ENCODE results near the gene LIAS. TPM values are rescaled to one million over a fixed set of nuclear protein-coding genes. Genes with fewer than 3 reads are reported as not detected.

Gene LIAS
- total RNA-seq, 2 experiments from 2014 or later: 9.5 to 11.0 TPM

Small RNAs within 50 kb of the gene (microRNA-seq; reads per million reads assigned to microRNA genes)
- gene MIR5591 (ENCODE audit: borderline microRNAs expressed): not detected

Other genes with a start within 250 kb of the LIAS start
- gene RFC1, start 92.7 kb upstream of the LIAS start, total RNA-seq: 10 to 100 TPM; 82.2 to 89.8 TPM
- under 1 TPM; 0.05 to 0.06 TPM for gene KLB, start 52.1 kb upstream of the LIAS start, total RNA-seq
- 1,000 to 10,000 TPM; 2,977 to 3,433 TPM for gene RPL9, start 134 bp upstream of the LIAS start, total RNA-seq
- gene UGDH, start 68.4 kb downstream of the LIAS start, total RNA-seq: 1 to 10 TPM; 2.6 to 3.6 TPM
- gene SMIM14, start 179.8 kb downstream of the LIAS start, total RNA-seq: 1 to 10 TPM; 1.4 TPM
- gene UBE2K, start 239.1 kb downstream of the LIAS start, total RNA-seq: 10 to 100 TPM; 33.1 to 35.8 TPM